ENCODE measurements around the gene MFSD6.

The MFSD6 gene

GRCh38 chr2:190477661-190478454 lies 69.7 kb downstream of the MFSD6 start:
- TF ChIP-seq CTCF (IDR thresholded peaks at IDR 0.05; ENCODE audit: extremely low read depth, missing control alignments): no peak
- DNase-seq (ENCODE audit: low spot score): no peak

GRCh38 chr2:190478572-190479195 lies 70.5 kb downstream of the MFSD6 start:
- no peak for TF ChIP-seq CTCF (IDR thresholded peaks at IDR 0.05; ENCODE audit: extremely low read depth, missing control alignments)
- no peak for DNase-seq (ENCODE audit: low spot score)

GRCh38 chr2:190481339-190481738 lies 73.2 kb downstream of the MFSD6 start:
- no peak for DNase-seq (ENCODE audit: low spot score)
- TF ChIP-seq CTCF (IDR thresholded peaks at IDR 0.05; ENCODE audit: extremely low read depth, missing control alignments): no peak

GRCh38 chr2:190482451-190482850 lies 74.3 kb downstream of the MFSD6 start:
- no peak for TF ChIP-seq CTCF (IDR thresholded peaks at IDR 0.05; ENCODE audit: extremely low read depth, missing control alignments)
- no peak for DNase-seq (ENCODE audit: low spot score)

- no peak for DNase-seq (ENCODE audit: low spot score)
- TF ChIP-seq CTCF (IDR thresholded peaks at IDR 0.05; ENCODE audit: extremely low read depth, missing control alignments): no peak
These were observed 78.0 kb downstream of the MFSD6 start for GRCh38 chr2:190486037-190486623.

GRCh38 chr2:190488516-190489233 lies 80.5 kb downstream of the MFSD6 start:
- TF ChIP-seq CTCF (IDR thresholded peaks at IDR 0.05; ENCODE audit: extremely low read depth, missing control alignments): no peak
- no peak for DNase-seq (ENCODE audit: low spot score)

All from GM20000 (cell line).